NCI-H748 (cell line): ENCODE data around the gene BTBD9.

Source experiments
- DNase-seq: peaks from one replicate; lab custom pipeline; 2025; ENCODE audit not compliant: unreplicated experiment; lab: John Stamatoyannopoulos, UW

BTBD9 gene

GRCh38 chr6:38185244-38185643 is 454.5 kb downstream of the BTBD9 start:
- DNase-seq, result no peak

DNA sequence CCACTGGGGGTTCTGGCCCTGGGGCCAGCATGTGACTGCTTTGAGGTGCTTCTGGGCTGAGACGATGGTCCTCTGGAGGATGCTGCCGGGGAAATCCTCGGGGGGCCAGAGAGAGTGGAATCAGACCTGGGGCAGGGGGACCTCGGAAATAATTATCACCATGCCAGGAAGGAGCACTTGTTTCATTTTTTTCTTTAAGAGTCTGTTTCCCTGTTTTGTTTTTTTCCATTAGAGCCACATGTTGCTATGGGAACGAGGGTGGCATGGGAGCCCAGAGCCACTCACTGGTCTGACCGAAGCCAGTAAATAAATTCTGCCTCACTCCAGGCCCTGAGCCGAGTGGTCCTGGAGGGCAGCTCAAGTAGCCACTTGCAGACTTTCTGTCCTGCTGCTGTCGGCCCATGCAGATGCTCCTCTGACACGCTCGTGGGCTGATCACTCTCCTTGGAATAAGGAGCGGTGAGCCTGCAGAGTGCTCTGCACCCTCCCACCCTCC is 455.1 kb downstream of the BTBD9 start:
- DNase-seq, result peak; percentile 53

- DNase-seq, result no peak
These were observed 455.7 kb downstream of the BTBD9 start for GRCh38 chr6:38183856-38184584.

GRCh38 chr6:38182426-38182825 is 457.3 kb downstream of the BTBD9 start:
- no peak for DNase-seq

DNA sequence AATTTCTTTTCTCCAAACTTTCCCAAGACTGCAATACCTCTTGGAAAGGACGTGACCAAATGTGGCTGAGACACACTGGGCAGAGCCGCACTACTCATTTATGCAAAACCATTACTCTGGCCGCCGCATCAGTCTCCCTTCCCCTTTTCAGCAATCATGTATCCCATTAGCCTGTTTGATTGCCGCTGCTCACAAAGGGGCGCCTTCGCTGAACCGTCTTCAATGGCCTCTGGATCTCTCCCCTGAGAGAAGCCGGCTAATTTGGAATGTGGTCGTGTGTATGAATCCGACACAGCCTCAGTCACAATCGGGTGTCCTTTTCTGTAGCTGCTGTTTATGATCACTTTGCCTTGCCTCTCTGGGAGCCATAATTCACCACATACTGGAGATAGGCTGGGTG is 459.1 kb downstream of the BTBD9 start:
- DNase-seq, result no peak

DNA sequence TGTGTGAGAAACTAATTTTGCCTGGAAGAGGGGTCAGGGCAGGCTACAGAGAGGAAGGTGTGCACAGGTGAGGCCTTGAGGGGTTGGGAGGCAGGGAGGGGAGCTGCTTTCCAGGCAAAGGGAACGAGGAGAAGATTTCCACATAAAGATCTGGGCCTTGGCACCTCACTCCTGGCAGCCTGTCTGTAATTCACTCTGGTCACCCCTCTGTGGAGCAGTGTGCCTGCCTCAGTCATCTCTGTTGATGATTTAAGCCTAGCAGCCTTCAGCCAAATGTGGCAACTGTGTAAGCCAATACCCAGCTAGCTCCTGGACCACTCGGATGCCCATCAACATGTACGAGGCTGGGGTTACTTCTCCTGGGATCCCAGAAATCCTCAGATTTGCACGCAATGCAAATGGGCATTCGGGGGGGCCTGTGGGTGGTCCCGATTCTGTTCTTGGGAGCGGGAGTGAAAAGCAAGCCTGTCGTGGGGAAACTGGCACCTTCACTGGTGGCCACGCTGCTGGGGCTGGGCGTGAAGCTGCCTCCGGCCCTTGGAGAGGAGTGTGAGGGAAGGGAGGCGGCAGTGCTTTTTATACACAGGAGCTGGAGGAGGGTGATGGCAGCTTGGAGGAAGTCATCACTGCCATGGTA is 459.8 kb downstream of the BTBD9 start:
- no peak for DNase-seq

GRCh38 chr6:38179300-38179699 is 460.4 kb downstream of the BTBD9 start:
- DNase-seq, result peak; percentile 68

DNA sequence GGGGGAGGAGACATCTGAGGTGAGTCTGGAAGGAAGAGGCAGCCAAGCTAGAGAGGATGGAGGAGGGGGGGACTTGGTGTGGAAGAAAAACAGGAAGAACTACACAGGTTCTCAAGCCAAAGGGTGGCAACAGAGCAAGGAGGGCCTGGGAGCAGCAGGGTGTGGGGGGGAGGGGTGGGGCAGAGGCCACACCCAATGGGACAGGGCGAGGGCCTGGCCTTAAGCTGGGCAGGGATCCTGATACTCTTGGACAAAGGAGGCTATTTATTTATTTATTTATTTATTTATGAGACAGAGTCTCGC is 461.2 kb downstream of the BTBD9 start:
- DNase-seq, result no peak

GRCh38 chr6:38177882-38178583 is 461.7 kb downstream of the BTBD9 start:
- no peak for DNase-seq

DNA sequence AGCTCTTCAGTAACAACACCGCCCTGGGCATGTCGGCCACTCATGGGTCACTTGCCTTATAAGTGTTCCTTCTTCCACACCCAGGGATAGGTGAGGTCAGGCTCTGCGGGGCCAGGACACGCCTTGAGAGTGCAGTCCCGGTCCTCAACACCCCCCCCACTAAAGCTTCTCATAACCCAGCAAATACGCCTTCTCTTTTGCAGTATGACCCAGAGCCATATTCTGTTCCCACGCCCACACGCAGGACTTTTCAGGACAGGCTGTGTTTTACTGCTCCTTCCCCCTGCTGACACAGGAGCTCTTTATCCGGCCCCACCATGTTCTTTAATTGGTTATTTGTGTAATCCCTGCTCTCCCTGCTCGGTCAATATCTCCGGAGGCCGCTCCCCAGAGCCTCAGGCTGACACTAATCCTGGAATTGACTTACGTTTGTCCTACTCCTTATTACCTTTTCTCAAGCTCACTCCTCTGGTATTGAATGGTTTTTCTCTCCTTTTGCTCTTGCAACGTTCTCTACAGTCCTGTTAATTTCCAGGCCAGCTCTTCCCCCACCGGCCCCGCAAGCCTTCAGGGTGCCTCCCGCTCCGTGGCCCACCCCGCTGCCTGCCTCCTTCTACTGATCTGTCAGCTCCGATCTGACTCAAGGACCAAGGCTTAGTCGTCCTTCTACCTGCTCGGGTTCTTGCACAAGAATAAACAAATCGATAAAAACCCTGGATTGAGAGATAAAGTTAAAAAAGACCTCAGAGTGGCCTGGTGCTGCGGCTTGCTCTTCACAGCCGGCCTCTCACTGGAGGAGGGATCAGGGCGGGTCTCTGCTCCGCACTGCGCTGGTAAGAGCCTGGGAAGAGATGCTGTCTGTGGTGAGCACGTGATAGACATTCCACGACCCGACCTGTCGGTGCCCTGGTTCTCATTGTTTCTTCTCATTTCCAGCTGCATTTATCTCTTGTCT is 462.7 kb downstream of the BTBD9 start:
- no peak for DNase-seq

GRCh38 chr6:38175786-38176185 is 463.9 kb downstream of the BTBD9 start:
- no peak for DNase-seq

- DNase-seq, result no peak
These were observed 464.8 kb downstream of the BTBD9 start for GRCh38 chr6:38174806-38175495.

GRCh38 chr6:38174315-38174714 is 465.4 kb downstream of the BTBD9 start:
- DNase-seq, result no peak

- no peak for DNase-seq
These were observed 465.8 kb downstream of the BTBD9 start for GRCh38 chr6:38173909-38174308.

DNA sequence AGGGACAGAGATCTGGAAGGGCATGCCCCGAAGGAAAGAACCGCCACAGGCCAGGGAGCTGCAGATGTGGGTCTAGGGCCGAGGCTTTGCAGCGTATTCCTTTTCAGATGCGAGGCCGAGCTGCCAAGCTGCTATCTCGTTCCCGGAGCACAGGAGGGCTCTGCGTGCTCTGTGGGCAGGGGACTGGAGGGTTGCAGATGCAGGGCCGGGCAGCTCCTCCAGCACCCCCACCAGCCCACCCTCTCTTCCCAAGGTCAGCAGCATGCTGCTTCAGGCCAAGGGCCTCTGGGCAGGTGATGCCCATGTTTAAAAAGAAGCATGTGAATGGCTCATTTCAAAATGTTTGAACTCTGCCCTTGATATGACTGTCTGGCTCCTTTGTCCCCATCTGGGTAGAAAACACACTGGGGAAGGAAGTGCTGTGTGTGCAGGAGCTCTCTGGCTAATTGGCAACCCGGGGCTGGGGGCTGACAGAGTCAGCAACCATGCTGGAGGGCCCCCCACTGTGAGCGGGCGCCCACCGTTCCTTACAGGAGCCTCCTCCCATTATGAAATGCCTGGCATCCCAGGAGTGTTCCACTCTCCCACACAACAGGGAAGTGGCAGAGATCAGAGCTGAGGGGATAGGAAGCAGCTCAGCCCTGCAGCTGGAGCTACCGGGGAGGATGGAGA is 466.9 kb downstream of the BTBD9 start:
- DNase-seq, result no peak

- DNase-seq, result peak; percentile 35
These were observed 467.6 kb downstream of the BTBD9 start for GRCh38 chr6:38171997-38172738.

DNA sequence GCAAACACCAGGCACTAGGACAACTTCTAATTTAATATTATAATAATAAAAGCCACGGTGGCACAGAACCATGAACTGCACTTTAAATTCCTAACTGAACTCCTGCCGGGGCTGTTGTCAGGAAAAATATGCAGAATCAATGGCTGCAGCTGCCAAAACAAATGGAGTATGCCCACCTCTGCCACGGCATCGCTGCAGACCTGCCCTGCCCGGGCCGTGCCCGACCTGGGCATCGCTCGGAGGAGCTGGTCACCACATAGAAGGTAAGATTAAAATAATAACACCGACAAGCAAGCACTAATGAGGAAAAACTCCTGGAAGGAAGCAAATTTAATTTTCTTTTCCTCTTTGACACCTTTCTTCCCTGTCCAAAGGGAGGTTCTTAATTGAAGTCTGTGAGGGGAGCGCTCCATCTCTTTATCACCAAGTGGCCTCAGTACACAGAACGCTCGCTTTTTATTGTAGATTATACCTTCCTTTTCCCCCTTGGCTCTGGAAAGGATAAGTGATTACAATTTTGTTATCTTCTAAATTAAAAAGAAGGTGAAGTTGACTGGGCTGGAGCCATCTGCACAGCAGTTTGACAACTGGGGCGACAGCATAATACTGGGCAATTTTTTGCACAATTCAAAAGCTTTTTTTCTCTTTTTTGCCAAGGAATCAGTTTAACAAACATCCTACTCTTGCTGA is 468.9 kb downstream of the BTBD9 start:
- peak; percentile 53 for DNase-seq

- DNase-seq, result peak; percentile 100
These were observed 469.7 kb downstream of the BTBD9 start for GRCh38 chr6:38169977-38170526.
